Activated naive CD4-positive, alpha-beta T cell treated with Interleukin-2 at 50 U/mL for 16 hours (primary cell): ENCODE results near the gene IGSF8.
A peak's percentile ranks its signal among the peaks of the same experiment; 100 is the strongest.

ENCODE experiments used
- DNase-seq: peaks from one replicate; pipeline ENCODE4 v3.0.0-alpha.2; 2020

Gene IGSF8

GRCh38 chr1:160103658-160104408, 5.4 kb upstream of the IGSF8 start:
- no peak for DNase-seq

GRCh38 chr1:160101717-160102522, 3.5 kb upstream of the IGSF8 start:
- no peak for DNase-seq

GRCh38 chr1:160101037-160101716, 2.8 kb upstream of the IGSF8 start:
- peak; percentile 74 for DNase-seq

DNA sequence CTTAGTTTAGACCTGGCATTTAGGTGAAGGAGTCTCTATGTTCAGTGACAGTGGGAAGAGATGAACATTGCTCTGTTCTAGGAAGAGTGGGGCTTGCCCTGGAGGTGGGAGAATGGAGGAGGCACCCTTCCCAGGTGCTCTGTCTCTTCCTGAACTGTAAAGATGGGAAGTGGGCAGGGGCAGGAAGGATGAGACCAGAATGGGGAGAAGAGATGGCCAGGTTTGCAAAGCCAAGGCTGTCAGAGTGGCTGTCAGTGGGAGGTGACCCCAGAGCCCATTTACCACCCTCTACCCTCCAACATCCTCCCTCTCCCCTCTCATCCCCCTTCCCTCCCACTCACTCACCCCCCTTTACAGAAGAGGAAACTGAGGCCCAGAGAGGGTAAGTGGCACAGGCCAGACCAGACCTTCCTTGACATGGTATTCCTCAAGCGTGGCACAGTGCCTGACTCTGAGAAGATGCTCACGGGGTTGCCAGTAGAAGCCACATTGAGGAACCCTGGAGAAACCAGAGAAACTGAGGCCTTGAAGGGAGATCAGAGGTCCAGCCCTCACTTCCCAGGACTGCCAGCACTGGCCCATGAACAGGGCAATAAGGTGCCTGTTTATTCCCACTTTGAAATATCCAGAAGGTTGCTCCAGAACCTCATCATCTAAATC, 1.4 kb upstream of the IGSF8 start:
- DNase-seq: no peak

GRCh38 chr1:160098852-160099561, 588 bp upstream of the IGSF8 start:
- peak; percentile 98 for DNase-seq

- DNase-seq: peak; percentile 39
Measured at GRCh38 chr1:160097151-160097910, 1.1 kb downstream of the IGSF8 start.

DNA sequence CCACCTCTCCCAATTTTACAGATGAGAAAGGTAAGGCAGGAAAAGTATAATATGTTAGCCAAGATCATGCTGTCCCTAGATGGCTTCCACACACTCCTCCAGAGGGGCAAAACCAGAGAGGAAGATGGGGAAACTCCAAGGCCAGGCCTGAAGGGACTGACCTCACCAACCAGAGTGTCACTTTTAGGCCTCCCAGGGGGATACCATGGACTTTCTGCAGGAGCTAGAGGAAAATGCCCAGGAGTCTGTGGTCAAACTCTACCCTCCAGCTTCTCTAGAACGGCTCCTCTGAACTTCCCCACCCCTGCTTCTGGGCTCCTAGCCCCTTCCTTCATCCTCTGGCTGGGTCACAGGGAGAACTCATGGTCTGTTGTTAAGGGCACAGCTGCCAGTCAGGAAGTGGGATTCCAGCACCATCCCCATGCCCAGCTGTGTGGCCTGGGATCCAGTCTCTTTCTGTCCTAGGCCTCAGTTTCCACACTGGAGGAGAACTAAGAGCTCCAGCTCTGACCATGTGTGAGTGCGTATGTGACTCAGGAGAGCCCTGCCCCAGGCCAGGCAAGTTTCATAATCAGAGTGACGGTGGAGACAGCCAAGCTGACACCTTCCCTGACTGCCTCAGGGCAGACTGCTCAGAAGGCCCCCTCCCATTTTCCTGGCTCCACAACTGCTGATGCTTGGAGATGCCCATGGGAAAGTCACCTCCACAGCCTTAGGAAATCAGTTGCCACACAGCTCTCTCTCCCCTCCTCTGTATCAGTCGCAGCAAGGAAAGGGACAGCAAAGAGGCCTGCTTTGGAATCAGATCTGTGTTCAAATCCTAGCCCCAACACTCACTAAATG, 1.9 kb downstream of the IGSF8 start:
- no peak for DNase-seq

- no peak for DNase-seq
Measured at GRCh38 chr1:160095382-160096105, 2.9 kb downstream of the IGSF8 start.

DNA sequence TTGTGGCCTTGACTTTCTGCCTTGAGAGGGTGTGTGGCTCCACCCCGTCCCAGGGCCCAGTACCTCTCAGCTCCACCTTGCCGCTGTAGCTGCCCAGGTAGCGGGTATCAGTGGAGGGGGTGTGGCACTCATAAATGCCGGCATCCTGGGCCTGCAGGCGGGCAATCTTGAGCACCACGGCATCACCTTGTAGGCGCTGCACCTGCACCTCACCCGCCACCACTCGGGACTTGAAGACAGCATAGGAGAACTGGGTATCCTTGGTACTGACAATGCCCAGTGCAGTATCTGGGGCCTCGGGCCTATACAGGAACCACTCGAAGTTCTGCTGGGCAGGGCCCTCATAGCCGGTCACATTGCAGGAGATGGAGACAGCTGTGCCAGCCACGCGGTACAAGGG, 3.6 kb downstream of the IGSF8 start:
- DNase-seq: no peak

DNA sequence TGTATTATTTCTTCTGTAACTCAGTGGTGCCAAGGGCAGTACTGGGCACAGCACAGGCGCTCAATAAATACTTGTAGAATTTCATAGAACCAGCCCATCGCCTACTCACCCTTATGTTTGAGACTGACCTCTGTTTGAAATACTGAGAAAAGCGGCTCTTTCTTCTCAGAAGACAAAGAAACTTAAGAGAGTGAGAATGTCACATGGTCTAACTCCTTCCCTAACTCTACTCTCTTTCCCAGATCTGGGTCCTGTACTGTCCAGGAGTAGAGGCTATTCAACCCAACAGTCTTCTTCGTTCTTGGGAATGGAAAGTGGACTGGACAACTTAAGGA, 4.2 kb downstream of the IGSF8 start:
- DNase-seq: no peak

DNA sequence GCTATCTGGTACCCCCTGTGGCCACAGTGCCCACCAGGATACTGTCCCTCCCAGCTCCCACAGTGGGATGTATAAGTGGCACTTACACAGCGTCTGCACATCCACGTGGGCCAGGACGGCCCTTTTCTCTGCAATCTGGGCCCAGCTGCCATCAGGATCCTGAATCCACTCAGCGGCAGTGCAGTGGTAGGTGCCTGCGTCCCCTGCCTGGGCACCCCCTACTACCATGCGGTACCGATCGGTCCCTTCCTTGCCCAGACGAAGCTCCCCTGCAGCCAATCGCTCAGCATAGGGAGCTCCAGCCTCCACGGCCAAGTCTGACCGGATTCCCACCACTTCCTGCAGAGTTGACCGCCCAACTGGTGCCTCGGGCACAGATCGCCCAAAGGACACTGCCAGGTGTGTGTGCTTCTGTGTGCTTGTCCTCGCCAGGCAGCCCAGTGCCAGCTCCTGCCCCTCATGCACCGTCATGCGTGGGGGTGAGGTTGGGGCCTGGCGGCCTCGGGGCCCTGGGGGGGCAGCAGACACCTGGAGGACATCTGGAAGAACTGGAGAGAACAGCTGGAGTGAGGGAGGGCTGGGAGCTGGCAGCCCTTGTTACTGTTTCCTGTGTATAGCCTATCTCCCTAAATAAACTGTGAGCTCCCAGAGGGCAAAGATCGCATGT, 4.7 kb downstream of the IGSF8 start:
- no peak for DNase-seq

- DNase-seq: no peak
Measured at GRCh38 chr1:160093069-160093395, 5.4 kb downstream of the IGSF8 start.

GRCh38 chr1:160092366-160093068, 5.9 kb downstream of the IGSF8 start:
- no peak for DNase-seq

DNA sequence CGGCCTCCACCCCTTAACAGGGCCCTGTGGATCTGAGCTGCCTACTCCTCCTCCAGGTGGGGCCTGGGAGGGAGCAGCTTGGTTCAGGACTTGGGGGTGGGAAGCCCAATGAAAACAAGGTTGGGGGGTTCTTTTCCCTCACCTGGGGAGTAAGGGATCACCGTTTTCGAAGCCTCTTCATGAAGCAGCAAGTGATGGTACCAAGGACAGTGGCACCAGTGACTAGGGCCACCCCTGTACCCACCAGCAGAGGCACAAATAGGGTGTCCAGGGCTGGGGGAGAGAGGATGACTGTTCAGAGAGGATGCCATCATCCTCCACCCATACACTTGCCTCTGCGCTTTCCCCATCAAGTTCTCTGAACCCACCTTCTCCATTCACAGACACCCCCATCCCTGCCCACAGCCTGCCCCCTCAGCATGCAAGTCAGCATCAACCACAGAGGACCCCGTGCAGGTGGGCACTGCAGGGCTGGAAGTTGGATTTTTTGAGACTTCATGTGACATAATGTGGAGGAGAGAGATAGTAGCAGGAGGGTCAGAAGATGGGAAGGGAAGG, 6.7 kb downstream of the IGSF8 start:
- DNase-seq: no peak

- DNase-seq: no peak
Measured at GRCh38 chr1:160090760-160091159, 7.7 kb downstream of the IGSF8 start.

- DNase-seq: no peak
Measured at GRCh38 chr1:160089883-160090282, 8.5 kb downstream of the IGSF8 start.

GRCh38 chr1:160087118-160087662, 11.2 kb downstream of the IGSF8 start:
- DNase-seq: no peak

GRCh38 chr1:160086456-160086892, 11.9 kb downstream of the IGSF8 start:
- no peak for DNase-seq
